Kidney (tissue), 14 donors: ENCODE results near the gene CALN1. TPM values are rescaled to one million over a fixed set of nuclear protein-coding genes. Genes with fewer than 3 reads are reported as not detected.

Source experiments
- DNase-seq, 5 donors: peaks; one replicate each; pipeline ENCODE4 v3.0.0-alpha.2; 2013 to 2020
- FAIRE-seq: peaks from 2 replicates; lab custom pipeline; 2012; peaks lifted over from hg19 to GRCh38; lab: Jason Lieb, UNC
- H3K27ac ChIP-seq, 2 donors: one replicate each; pipeline ENCODE4 v1.7.0; 2013; ENCODE audit warnings: low read depth in 2 of 2, low read length in 2 of 2, inconsistent platforms in 1 of 2
- H3K27me3 ChIP-seq: one replicate; pipeline ENCODE4 v1.7.1; 2013; ENCODE audit warnings: low read length, inconsistent platforms; ENCODE audit not compliant: control insufficient read depth, insufficient read depth
- H3K36me3 ChIP-seq, 3 donors: one replicate each; pipeline versions ENCODE4 v1.7.0 to v1.7.1; 2013; ENCODE audit warnings: low read length in 3 of 3, control low read depth in 1 of 3, inconsistent platforms in 1 of 3; ENCODE audit not compliant: insufficient read depth in 3 of 3, control insufficient read depth in 2 of 3
- H3K4me1 ChIP-seq, 3 donors: one replicate each; pipeline versions ENCODE4 v1.7.0 to v1.7.1; 2013; ENCODE audit warnings: low read length in 3 of 3, inconsistent platforms in 1 of 3, low read depth in 1 of 3; ENCODE audit not compliant: control insufficient read depth in 2 of 3, insufficient read depth in 2 of 3
- H3K4me3 ChIP-seq, 3 donors: one replicate each; pipeline versions ENCODE4 v1.7.0 to v1.8.1; 2013; ENCODE audit warnings: low read length in 3 of 3, control low read depth in 1 of 3, inconsistent platforms in 1 of 3
- H3K9ac ChIP-seq, 3 donors: one replicate each; pipeline versions ENCODE4 v1.7.0 to v1.7.1; 2013; ENCODE audit warnings: low read length in 3 of 3, control low read depth in 1 of 3, inconsistent platforms in 1 of 3
- H3K9me3 ChIP-seq, 3 donors: one replicate each; pipeline versions ENCODE4 v1.7.0 to v1.7.1; 2013; ENCODE audit warnings: low read length in 3 of 3, control low read depth in 1 of 3, inconsistent platforms in 1 of 3; ENCODE audit not compliant: control insufficient read depth in 2 of 3, insufficient read depth in 1 of 3
- intact Hi-C: fragments of 100-400 bp; cut with DNase I; formaldehyde crosslinking; loops from one replicate; pipeline ENCODE4 v1.11.1; 2022
- polyA plus RNA-seq: library from polyadenylated mRNA; stranded (reverse); fragments of 350-450 nt; fragmentation: Illumina TruSeq; extraction: RNeasy Lipid Tissue Mini Kit (QIAGEN cat#74804); gene quantifications from one replicate; pipeline ENCODE4 v1.2.3, GENCODE V29; 2014; ENCODE audit warnings: low read depth, low replicate concordance; ENCODE audit not compliant: insufficient read depth
- total RNA-seq: library from RNA; stranded (reverse); fragmentation: NEBNext Ultra II Directional; extraction: Animal tissue kit (Norgen Biotek cat#: 25700); gene quantifications from one replicate; pipeline ENCODE4 v1.2.1, GENCODE V29; 2021
- TF ChIP-seq, protein P1 (sequence below): IDR thresholded peaks from 3 replicates; pipeline ENCODE4 v1.5.1; 2012; ENCODE audit warnings: mild to moderate bottlenecking, moderate library complexity, borderline replicate concordance; ENCODE audit not compliant: insufficient read depth; ENCODE audit errors: extremely low read depth
- donor health status: control.
- donor health status: control.
- donor health status: control.
- donor health status: control.
- donor health status: control.
- donor health status: DM: yes; HTN: yes; CAD: no.
- donor health status: Normal renal cell carcinoma (clear cell type).

Gene CALN1
- total and polyA plus RNA-seq, 2 donors from 2014 or later: not detected

DNA sequence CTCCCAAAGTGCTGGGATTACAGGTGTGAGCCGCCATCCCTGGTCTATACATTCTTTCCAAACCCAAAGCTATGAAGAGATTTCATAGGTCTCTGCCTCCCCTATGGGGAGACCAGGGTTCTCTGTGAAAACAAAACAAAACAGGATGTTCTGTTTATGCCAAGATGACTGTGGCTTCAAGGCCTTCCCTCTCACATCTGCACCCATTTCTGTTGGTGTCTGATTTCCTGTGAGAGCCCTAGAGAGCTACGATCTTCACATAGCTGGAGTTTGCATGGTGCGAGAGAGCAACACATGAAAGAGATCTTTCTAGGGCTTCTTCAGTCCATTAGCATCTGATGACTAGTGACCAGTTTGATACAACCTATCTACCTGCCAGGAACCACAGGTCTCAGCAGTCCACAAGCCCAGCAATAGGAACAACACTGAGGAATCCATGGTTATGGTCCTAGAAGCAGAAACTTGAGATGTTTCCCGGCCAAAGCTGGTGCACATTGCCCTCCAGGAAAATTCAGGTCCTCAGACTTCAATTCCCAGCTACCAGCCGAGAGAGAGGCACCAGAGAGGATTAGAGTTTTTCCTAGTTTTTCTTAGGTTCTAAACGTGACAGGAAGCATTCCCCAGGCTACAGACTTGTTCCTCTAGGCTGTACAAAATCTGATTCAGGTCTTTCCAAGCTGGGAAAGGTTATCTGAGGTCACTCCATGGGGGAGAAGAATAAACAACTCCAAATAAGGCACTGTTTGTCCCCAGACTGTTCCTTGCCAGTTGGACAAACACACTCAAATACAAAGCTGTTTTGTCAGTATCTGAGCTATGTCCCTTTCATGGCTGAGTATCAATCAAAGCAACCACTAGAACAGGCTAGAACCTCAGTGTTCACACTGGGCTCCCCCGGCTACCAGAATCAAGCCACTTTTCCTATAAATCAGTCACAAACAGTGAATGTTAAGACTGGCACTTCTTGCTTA lies 259.7 kb downstream of the CALN1 start:
- TF ChIP-seq, protein P1, sequence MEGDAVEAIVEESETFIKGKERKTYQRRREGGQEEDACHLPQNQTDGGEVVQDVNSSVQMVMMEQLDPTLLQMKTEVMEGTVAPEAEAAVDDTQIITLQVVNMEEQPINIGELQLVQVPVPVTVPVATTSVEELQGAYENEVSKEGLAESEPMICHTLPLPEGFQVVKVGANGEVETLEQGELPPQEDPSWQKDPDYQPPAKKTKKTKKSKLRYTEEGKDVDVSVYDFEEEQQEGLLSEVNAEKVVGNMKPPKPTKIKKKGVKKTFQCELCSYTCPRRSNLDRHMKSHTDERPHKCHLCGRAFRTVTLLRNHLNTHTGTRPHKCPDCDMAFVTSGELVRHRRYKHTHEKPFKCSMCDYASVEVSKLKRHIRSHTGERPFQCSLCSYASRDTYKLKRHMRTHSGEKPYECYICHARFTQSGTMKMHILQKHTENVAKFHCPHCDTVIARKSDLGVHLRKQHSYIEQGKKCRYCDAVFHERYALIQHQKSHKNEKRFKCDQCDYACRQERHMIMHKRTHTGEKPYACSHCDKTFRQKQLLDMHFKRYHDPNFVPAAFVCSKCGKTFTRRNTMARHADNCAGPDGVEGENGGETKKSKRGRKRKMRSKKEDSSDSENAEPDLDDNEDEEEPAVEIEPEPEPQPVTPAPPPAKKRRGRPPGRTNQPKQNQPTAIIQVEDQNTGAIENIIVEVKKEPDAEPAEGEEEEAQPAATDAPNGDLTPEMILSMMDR: no peak
- Histone ChIP-seq H3K27me3 (no peaks in the 10 kb centered on the region), H3K36me3 (no peaks in the 10 kb centered on the region), H3K27ac (no peak overlapping the region), H3K9ac (no peak overlapping the region), H3K4me1 (no peaks in the 10 kb centered on the region), H3K9me3 (no peaks in the 10 kb centered on the region), H3K4me3 (no peak overlapping the region)
- FAIRE-seq (no peak), DNase-seq (peak in 2 of 5 donors; percentile 6 to 47)
- intact Hi-C loops: no loop called here

DNA sequence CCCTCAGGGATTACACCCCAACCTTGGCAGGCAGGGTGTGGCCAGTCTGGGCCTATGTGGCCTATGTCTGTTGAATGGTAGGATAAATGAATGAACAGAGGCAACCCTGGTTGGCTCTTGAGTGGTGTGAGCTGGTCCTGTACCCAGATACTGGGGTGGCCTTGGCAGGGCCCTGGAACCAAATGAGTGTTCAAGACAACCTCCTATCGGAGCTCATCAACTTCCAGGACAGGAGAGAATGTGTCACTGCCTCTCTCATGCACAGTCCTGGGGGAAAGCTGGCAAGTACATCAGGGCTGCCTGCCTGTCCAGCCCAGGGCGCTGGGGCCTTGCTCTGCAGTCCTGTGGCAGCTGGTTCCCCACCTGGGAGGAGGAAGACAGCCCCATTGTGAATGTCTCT lies 271.6 kb downstream of the CALN1 start:
- Histone ChIP-seq H3K4me3 (no peak overlapping the region), H3K27me3 (no peaks in the 10 kb centered on the region), H3K4me1 (no peaks in the 10 kb centered on the region), H3K27ac (no peak overlapping the region), H3K9me3 (no peaks in the 10 kb centered on the region), H3K9ac (no peak overlapping the region), H3K36me3 (no peaks in the 10 kb centered on the region)
- DNase-seq (no peak), FAIRE-seq (no peak)
- TF ChIP-seq, protein P1: no peak
- intact Hi-C loops: no loop called here

DNA sequence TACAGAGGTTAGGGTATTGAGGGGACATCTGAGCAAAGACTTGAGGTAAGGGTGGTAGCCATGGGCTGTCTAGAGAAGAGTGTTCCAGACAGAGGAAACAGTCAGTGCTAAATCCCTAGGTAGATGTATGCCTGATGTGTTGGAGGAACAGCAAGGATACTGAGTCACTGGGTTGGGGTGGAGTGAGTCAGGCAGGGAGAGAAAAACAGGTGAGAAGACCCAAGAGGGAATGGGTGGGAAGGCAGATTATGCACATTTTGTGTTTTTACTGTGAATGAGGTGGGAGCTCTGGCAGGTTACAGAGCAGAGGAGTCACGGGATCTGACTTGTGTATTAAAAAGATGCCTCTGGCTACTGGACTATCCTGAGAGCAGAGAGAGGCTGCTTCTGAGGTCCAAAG lies 285.0 kb downstream of the CALN1 start:
- no peak for FAIRE-seq
- H3K4me3 ChIP-seq: no peak overlapping the region
- intact Hi-C loops: no loop called here

More for the DNA sequence above, 285.0 kb downstream of the CALN1 start:
- Histone ChIP-seq H3K9ac (no peak overlapping the region), H3K9me3 (peaks cover 0 to 6% (median 0%) of the 10 kb centered on the region in 3 donors), H3K36me3 (no peaks in the 10 kb centered on the region), H3K27ac (no peak overlapping the region), H3K4me1 (no peaks in the 10 kb centered on the region), H3K27me3 (no peaks in the 10 kb centered on the region)
- DNase-seq: no peak
- TF ChIP-seq, protein P1: no peak
